GM15510 (cell line): ENCODE measurements around the gene NQO1.

Source experiments
- POLR2A ChIP-seq: IDR thresholded peaks from 3 replicates; pipeline ENCODE4 v1.6.1; 2011; ENCODE audit warnings: borderline replicate concordance; ENCODE audit not compliant: insufficient read length; ENCODE audit errors: extremely low read depth

NQO1 gene

GRCh38 chr16:69748694-69749345 lies 22.5 kb upstream of the NQO1 start:
- TF ChIP-seq POLR2A: no peak

DNA sequence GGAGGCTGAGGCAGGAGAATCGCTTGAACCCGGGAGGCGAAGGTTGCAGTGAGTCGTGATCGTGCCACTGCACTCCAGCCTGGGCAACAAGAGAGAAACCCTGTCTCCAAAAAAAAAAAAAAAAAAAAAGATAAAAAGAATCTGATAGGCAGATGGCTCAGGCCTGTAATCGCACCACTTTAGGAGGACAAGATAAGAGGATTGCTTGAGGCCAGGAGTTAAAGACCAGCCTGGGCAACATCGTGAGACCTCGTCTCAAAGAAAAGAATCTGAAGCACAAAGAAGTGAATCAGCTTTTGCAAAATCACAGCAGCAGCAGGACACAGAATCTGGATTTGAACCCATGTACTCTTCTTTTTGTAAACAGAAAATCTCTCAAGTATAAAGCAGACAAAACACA lies 20.8 kb upstream of the NQO1 start:
- no peak for TF ChIP-seq POLR2A

- TF ChIP-seq POLR2A: no peak
Measured at GRCh38 chr16:69745959-69746358, 19.6 kb upstream of the NQO1 start.

DNA sequence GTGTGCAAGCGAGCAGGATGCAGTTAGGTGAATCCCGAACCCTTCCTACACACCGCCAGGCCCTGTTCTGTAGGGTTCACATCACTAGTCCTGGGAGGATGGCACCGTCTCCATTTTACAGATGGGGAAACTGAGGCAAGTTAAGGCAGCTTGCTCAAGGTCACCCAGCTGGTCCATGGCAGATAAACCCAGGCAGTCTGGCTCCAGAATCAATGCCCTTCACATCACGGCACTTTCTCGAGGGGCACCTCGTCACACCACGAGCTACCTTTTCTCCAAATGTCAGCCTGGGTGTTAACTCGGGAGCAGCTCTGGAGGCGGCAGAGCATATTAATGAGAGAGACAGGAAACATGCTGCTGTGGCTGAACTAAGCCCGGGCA lies 18.9 kb upstream of the NQO1 start:
- TF ChIP-seq POLR2A: no peak

GRCh38 chr16:69744363-69745231 lies 18.2 kb upstream of the NQO1 start:
- TF ChIP-seq POLR2A: no peak

DNA sequence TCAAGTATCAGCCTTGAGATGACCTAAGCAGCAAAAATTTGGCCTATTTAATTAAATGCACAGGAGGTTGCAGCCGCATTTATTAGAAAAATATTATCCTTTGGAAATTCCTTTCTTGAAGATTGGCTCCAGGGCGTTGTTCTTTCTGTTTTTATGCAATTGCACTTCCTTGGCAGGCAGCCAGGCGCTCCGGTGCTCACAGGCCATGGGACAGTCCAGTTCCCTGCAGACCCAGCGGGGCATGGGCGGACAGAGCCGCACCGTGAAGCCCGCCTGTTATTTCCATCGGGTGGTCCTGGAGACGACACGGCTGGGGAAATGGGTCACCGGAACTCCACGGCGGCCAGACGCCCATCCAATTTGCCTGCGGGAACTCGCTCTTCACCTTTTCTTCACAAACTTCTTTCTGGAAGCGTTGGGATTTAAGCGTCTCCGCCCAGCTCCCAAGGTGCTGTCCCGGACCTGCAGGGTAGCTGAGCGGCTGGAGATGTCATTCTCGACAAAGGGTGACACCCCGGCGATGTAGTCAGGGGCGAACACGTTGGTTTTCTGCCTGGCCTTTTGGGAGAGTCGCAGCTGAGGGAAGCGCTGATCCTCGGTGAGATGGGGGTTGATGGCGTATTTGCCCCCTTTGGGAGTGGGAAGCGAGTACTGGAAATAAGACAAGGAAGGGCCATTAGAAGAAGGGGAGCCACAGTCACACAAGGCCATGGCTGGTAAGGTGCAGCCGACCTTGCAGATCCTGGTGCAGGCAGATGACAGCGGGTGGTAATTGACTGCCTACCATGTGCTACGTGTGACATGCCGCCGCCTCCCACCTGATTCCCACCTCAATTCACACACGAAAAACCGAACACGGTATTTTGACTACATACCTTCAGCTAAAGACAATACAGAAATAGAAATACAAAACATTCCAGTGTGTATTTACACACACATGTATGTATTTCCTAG lies 15.9 kb upstream of the NQO1 start:
- no peak for TF ChIP-seq POLR2A

DNA sequence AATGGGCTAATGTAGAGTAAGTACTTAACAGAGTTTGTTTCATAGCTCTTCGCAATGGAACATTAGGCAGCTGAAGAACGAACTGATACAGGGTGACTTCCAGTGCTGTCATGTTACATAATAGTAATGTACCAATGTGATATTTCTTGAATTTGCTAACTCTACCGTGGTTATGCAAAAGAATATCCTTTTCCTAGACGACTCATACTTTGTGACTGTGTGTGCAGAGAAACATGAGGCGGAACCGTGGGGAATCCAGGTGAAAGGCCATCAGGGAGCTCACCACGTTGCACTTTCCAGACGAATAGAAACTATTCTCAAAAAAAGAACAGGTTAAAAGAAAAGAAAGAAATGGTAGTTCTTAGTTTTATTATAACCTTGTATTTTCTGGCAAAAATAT lies 15.2 kb upstream of the NQO1 start:
- TF ChIP-seq POLR2A: no peak

DNA sequence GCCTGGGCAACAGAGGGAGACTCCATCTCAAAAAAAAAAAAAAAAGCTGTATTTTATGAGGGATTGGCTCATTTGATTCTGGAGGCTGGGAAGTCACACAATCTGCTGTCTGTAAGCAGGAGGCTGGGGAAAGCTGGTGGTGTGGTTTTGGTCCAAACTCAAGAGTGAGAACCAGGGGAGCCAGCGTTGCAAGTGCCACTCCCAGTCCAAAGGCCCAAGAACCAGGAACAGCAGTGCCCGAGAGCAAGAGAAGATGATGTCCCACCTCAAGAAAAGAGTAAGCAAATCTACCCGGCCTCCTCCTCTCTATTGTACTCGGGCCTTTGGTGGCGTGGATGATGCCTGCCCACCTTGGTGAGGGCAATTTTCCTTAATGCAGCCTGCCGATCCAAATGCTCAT lies 5.7 kb upstream of the NQO1 start:
- TF ChIP-seq POLR2A: no peak

- no peak for TF ChIP-seq POLR2A
Measured at GRCh38 chr16:69727916-69728270, 1.5 kb upstream of the NQO1 start.

DNA sequence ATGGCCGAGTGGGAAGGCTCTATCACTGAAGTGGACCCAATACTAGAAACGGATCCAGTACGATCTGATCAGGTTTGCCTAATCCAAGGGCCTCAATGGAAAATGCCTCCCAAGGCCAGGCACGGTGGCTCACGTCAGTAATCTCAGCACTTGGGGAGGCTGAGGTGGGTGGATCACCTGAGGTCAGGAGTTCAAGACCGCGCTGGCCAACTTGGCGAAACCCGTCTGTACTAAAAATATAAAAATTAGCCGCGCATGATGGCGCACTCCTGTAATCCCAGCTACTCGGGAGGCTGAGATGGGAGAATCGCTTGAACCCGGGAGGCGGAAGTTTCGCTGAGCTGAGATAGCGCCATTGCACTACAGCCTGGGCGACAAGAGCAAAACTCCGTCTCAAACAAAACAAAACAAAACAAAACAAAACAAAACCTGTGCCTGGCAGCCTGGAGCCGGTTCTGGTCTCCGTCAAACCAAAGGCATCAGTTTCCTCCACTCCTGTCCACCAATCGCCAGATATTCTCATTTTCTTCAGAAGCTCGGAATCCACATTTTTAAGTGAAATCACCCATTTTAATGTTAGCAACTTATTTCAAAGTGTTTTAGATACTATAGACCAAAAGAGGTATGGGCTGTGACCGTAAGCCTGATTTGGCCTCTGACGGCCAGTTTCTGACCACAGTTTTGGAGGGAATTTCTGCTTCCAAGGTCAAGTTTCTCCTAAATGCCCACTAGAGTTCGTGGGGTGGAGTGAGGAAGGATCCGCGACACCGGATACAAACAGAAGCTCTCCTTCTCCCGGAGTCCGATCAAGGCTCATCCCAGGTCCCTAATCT lies 664 bp downstream of the NQO1 start:
- TF ChIP-seq POLR2A: no peak

DNA sequence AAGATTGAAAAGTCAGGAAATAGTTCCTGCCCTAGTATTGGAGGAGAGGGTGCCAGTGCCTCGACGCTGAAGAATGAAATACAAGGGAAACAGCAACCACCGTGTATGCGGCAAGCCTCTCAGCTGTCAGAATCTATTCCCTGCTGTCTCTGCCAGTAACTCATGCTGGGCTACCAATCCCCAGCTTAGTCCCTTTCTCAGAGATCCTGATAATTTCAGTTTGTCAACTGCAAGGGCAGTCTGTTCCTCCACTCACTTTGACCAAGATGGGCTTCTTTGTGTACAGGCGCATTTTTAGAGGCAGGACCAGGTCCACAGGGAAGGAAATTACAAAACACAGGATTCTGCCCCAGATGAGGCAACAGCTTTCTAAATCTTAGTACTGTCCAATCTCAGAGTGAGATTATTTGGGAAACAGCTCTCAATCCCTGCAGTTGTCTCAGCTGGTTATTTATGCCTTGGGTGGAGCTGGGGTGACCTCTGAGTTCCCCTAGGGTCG lies 1.3 kb downstream of the NQO1 start:
- TF ChIP-seq POLR2A: no peak

- TF ChIP-seq POLR2A: no peak
Measured at GRCh38 chr16:69724414-69724873, 1.9 kb downstream of the NQO1 start.

GRCh38 chr16:69721441-69721957 lies 4.9 kb downstream of the NQO1 start:
- no peak for TF ChIP-seq POLR2A
